ENCODE measurements around the gene PRKAG2.

Gene PRKAG2

DNA sequence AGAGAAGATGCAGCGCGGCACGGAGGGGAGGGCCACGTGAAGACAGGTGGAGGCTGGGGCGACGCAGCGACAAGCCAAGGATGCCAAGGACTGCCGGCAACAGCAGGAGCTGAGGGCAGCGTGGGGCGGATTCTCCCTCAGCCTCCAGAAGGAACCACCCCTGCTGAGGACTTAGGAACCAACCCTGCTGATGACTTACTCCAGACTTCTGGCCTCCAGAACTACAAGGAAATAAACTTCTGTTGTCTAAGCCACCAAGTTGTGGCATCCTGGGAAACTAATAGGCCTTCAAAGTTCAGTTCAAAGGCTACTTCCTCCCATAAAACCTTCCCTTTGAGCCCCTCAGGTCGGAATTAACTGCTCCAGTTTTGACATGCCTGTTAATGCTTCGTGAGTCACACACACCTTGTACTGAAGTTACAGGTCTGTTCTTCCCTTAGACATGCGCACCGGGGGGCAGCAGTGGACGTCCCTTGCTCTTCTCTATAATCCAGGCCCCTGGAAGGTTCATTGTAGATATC lies 268.8 kb downstream of the PRKAG2 start:
- no peak for DNase-seq

DNA sequence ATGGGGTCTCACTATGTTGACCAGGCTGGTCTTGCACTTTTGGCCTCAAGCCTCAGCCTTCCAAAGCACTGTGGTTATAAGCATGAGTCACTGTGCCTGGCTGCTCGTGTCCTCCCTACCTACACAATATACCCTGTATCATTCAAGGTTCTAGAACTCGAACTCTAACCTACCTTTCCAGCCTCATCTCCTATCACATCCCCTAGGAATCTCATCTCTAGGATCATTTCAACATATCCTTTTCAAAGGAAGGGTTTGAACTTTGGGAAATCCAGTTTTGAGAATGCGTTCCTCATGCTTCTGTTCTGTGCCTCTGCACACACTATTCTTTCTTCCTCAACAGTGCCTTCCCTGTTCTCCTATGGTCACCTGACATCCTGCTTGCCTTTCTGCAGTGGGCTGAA lies 269.4 kb downstream of the PRKAG2 start:
- DNase-seq = no peak

DNA sequence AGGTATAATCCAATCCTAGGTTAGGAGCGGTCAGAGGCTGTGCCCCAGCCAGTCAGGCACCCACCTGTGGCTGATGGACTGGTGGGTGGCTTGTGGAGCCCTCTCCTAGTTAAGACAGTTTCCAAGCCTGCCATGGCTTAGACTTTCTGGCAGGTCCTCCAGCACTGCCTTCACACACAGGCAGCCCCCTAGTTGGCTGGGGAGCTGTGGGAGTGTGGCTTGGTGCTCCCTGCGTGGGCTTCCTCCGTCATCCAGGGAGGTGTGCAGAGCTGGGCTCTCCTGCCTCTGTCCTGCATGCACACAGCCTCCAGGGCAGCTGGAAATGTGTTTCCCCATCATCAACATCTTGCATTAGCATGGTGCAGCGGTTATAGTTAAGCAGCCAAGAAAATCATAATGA lies 273.0 kb downstream of the PRKAG2 start:
- no peak for DNase-seq

DNA sequence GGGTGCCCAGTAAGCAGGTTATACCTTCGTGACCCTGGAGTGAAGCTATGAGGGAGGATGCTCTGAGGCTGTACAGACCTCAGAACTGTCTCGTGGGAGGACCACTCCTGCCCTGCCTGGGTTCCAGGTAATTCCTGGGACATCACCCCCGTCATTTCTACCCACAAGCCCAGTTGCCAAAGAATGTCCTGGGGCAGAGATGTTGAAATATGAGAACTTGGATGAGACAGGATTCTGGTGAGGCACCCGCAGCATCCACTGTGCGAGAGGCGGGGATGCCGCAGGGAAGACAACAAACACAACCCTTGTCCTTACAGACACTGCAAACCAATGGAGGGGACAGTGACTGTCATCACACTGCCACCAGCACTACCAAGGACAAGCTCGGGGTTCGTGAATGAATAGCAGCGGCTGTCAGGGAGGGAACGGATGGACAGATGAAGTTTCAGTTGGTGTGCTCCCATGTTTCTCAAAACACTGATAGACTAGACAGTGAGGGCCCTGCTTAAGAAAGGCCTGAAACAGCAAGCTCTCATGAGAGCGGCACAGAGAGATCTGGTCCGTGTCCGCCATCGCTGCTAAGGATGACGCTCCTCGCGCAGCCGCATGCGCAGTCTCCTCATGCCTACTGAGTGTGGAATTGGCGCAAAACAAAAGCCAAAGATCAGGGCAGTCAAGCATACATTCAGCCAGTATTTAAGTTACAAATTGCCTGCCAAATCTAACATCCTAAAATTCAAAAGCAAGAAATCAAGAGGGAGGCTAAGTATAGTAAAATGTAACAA lies 275.2 kb downstream of the PRKAG2 start:
- peak; percentile 13 for DNase-seq

DNA sequence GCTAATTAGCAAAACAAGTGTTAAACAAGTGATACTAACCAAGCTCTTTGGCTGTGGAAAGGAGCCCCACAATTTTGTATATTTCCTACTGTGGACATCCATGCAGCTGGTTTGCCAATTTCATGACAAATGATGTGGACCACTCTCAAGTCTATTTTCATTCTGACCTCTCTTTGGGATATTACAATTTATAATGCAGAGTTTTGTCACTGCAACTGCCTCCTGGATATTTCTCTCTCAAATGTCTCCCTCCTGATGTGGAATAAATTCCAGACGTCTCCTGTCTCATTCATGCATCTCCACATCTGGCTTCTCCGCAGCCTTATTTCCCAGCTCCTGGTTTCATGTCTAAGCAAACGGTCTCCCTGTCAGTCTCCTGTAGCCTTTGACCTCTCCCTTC lies 276.6 kb downstream of the PRKAG2 start:
- peak; percentile 18 for DNase-seq

DNA sequence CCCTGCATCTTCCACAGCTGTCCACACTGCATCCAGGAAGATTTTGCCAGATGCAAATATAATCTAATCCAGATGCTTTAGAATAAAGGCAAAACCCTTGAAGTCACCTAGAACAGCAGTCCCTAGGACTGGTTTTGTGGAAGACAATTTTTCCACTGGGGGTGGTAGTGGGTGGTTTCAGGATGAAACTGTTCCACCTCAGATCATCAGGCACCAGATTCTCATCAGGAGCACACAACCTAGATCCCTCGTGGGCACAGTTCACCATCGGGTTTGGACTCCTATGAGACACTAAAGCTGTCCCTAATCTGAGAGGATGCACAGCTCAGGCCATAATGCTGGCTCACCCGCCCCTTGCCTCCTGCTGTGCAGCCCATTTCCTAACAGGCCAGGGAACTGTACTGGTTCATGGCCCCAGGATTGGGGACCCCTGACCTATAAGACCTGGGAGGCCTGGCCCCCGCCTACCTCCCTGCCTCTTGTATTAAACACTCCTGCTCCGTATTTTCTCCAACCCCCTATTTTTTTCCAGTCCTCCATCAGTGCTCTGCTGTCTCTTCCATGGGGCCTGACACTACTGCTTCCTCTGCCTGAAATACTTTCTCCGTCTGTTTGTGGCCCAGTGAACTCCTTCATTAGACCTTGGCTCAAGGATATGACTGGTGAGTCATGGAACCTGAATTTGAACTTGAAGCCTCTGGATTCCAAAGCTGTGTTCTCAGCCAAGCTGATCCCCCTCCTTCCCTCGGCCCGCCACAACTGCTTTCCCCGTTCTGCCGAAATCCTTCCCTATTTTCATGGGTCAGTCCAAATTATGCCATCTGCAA lies 277.3 kb downstream of the PRKAG2 start:
- DNase-seq = peak; percentile 96

DNA sequence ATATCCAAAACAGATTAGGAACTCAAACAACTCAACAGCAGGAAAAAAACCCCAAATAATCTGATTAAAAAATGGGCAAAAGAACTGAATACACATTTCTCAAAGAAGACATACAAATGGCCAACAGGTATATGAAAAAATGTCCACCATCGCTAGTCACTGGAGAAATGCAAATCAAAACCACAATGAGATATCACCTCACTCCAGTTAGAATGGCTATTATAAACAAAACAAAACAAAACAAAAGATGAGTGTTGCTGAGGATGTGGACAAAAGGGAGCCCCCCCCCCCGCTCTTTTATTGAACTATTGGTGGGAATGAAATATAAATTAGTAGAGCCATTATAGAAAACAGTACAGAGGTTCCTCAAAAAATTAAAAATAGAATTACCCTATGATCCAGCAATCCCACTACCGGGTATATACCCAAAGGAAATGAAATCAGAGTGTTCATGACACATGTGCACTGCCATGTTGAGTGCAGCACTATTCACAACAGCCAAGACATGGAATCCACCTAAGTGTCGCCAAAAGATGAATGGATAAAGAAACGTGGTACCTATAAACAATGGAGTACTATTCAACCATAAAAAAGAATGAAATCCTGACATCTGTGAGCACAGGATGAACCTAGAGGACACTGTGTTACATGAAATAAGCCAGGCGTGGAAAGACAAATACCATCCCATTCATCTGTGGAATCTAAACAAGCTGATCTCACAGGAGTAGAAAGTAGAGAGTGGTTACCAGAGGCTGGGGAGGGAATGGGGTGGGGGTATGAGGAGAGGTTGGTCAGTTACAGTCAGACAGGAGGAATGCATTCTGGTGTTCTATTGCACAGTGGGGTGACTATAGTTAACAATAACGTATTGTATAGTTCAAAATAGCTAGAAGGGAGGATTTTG lies 279.1 kb downstream of the PRKAG2 start:
- peak; percentile 92 for DNase-seq

DNA sequence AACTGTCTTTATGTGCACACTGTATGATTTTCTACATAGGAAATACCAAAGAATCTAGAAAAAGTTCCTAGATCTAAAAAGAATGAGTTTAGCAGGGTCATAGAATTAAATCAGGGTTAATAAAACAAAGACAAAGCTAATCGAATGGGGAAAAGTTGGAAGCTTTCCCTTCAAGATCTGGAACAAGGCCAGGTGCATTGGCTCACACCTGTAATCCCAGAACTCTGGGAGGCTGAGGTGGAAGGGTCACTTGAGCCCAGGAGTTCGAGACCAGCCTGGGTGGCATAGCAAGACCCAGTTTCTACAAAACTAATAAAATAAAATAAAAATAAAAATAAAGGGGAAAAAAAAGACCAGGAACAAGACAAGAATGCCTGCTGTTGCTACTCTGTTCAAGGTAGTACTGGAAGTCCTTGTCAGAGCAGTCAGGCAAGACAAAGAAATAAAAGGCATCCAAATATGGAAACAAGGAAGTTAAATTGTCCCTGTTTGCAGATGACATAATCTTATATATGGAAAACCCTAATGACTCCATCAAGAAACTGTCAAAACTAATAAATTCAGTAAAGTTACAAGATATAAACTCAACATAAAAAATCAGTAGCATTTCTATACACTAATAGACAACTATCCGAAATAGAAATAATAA lies 281.1 kb downstream of the PRKAG2 start:
- DNase-seq = no peak

DNA sequence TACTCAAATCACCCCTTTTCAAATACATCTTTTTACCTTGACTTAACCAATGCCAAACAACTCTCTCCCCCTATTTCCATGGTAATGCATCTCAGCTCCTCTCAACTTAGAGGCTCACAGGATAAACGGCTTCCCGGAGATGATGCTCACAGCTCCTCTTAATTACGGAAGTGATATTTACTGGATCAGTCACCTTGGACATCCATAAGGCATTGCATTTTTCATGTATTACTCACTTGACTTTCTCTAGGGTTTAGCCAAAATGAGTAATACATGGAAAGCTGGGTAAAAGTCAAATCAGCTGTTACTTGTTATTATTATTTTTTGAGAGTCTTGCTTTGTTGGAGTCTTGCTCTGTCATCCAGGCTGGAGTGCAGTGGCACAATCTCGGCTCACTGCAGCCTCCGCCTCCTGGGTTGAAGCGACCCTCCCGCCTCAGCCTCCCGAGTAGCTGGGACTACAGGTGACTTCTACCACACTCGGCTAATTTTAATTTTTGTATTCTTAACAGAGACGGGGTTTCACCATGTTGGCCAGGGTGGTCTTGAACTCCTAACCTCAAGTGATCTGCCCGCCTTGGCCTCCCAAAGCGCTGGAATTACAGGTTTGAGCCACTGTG lies 283.9 kb downstream of the PRKAG2 start:
- peak; percentile 96 for DNase-seq

DNA sequence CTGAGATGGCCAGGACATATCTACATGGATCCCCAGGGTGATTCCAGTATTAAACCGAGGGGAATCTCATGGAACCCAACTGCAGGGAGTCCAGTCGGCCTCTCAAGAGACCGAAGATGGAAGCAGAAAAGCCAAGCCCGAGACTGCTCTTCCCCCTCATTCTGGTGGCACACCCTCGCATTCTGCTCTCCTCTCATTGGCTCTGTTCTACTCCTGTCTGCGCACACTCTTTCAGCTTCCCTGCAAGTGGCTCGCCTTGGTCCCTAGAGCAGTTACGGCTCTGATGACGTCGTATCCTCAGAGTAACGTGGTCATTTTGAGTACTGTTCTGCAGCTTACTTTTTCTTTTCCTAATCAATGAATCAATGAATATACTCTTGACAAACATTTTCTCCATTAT lies 284.6 kb downstream of the PRKAG2 start:
- DNase-seq = no peak

DNA sequence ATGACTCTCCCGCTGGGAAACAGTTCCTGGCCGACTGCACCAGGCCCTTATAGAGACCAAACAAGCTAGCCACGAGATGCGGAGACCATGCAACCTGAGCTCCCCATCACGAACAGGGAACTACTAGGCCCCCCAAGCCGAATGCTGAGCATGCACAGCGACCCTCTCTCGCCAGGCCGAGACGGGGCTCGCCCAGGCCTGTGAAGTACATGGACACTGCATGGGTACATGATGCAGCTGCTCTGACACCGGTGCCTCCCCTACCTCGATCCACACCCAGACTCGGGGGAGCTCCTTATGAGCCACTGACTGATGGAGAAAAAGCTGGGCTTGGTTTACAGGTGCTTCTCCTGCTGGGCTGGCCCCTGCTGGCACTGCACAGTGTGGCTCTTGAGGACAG lies 285.0 kb downstream of the PRKAG2 start:
- DNase-seq = no peak

DNA sequence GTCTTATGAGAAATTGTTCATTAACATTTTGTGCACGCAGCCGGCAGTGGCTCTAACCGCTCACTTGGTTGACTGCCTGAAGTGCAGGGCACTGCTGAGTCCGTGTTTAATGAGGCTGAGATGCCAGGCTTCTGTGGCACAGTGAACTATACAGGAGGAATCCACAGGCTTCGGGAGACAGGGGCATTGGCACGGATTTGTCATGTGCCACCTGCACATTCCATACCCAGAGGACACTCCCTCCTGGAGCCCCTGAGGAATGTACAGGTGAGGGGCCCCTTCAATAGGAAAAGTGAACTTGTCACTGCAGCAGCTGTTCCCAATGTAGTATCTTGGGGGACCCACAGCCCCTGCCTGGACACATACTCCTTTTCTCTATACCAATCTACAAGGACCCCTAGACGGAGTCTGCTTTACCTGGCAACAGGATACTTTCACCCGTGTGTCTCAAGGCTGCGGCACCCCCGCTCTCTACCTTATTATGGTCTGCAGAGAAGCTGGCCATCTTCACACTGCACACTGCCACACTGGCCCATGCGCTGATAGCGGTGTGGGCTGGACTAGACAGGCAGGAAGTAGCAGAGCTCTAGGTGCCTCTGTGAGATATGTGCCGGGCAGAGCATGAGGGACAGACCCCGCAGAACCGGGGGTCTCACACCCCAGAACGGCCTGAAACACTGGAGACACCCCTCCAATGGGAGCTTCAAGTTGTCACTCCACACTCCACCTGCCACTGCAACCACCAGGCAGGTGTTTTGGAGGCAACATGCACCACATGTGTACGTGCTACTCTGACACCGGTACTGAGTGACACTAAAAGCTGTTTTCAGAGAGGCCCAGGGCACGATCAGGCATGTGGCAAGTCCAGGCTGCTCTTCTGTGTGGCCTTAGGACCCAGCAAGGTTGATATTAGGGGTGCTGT lies 285.8 kb downstream of the PRKAG2 start:
- no peak for DNase-seq

DNA sequence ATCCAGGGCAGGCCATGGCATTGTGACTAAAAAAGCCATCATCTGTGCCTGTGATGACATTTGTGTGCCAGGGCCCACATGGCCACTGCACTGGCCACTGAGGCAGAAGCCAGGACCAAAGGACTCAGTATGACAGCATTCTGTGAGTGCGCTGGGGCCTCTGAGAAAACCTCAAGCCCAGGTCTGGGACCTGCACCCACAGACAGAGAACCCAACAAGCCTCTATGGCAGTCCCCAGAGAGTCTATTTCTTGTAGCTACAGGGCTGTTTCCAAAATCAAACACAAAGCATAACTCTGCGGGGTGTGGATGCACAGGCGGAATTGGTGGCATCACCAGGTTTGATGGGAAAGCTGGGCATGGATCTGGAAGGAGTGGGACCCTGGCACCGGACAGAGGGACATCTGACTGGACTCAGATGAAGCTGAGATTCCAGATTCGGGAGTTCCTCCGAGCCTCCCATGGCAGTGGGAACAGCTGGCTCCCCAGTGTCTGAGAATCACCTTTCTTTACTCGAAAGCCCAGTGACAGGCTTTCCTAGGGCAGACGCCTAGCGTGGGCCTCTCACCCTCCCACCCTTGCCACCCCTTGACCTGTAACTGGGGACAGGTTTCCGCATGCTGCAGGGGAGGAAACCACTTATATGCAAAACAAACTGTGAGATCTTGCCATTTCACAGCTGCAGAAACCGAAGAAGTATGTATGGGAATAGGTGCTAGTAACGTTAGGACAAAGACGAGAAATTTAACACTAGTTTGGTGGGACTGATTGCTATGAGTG lies 286.7 kb downstream of the PRKAG2 start:
- no peak for DNase-seq

DNA sequence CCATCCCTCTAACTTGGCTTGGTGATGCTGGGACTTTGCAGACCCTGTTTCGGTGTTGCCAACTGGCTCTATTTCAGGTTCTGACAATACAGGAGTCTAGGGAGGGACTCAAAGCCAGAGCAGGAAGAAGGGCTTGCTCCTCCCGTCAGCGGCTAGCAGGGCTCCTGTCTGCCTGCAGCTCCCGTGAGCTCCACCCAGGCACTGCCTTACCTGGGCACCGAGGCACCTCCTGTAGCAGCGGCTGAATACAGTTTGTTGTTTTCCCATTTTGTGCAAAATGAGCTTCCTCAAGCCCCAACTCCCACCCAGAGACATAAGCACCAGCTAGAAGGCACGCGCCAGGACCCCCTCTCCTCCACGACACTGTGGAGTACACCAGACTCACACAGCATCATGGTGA lies 287.9 kb downstream of the PRKAG2 start:
- no peak for DNase-seq

DNA sequence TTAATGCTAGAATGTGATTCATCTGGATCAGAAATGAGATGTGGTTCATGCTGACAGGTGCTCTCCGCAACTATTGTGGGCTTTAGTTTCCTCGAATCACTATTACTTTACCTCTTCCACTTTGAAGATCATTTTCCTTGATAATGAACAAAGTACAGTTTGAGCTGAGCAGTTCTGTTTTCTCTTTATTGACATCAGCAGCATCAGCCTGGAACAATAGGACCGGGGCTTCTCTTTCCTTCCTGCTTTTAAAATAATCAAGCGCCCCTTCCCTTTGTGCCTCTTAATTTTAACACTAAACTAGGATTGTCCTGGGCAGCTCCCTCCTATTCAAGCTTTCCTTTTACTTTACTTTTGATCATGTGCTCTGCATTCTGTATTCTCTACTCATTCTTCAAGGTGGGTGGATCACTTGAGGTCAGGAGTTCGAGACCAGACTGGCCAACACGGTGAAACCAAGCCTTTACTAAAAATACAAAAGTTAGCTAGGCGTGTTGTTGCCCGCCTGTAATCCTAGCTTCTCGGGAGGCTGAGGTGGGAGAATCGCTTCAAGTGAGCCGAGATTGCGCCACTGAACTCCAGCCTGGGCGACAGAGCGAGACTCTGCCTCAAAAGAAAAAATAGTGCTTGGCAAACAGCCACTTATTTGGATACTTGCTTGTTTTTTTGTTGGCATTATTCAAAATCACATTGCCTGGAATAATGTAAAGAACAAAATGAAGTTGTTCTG lies 290.2 kb downstream of the PRKAG2 start:
- DNase-seq = no peak

DNA sequence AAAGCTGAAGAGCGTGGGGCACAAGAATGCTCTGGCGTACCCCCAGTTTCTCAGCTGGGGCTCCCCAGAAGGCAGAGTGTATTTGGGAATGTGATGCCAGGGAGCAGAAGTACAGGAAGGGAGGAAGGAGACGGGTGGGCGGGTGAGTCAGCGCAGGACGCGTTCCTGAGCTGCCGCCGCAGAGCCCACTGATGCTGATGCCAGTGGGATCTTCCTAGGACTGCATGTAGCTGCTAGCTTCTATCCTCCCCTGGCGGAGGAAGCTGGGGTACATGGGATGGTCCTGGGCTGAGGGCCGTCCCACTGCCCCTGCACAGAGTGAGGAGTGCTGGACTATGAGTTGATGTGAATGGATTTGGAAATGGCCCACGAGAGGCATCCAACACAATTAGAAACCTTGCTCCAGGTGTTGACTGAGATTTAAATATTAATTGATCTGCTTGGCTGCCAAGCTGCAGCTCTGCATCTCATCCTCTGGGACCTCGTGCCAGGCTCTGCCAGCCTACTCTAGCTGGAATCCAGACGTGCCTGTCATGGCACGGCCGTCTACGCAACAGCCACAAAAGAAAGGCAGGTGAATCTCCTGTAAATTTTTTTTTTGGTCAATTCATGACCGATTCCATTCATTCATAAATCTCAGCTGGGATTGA lies 291.0 kb downstream of the PRKAG2 start:
- DNase-seq = no peak

DNA sequence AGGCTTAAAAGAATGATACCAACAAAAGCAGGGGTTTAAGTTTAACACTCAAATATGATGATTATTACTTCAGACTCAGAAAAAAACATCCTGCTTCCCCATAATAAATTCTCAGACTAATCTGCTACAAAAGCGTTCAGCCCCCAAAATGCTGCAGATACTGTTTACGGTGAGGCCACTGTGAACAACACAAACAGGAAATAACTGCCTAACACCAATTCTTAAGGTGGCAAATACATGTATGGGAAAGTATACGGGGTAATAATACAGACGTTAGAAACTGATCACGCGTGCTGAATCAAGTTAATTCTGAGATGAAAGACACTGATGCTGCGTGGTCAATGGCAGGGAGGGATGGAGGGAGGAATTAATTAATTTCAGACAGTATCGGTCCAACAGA lies 295.2 kb downstream of the PRKAG2 start:
- no peak for DNase-seq

DNA sequence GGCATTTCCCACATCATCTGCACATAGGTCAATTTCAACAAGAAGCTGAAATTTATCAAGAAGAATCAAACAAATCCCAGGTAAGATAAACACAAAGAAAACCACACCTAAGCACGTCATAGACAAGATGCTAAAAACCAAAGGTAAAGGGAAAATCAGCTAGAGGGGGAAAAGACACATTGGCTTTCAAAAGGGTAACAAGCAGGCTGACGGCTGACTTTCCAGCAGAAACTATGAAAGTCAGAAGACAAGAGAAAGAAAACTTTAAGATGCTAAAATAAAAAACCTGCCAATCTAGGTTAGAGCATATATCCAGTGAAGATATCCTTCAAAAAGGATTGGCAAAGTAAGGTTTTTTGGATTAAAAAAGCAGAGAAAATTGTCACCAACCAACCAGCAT lies 297.3 kb downstream of the PRKAG2 start:
- no peak for DNase-seq

DNA sequence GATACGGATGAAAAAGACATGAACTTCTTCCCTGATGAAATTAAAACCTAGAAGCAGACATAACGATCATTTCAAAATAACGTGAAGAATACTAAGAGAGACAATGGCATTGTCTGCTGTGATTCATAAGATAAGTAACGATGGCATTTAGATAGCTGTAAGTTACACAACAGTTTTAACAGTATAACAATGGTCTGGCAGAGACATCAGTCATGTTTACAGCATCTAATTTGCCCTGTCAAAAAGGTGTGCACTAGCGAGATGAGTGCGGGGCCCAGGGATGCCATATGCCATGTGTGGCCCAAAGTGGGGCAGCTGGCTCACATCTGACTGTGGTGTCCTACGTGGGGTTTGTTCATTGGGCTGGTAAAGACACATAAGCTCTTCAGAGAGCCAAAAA lies 301.5 kb downstream of the PRKAG2 start:
- no peak for DNase-seq

Measured in fibroblast of skin of scalp (primary cell).